Activated CD8-positive, alpha-beta T cell treated with anti-CD3 and anti-CD28 coated beads for 36 hours (primary cell): Measurements from ENCODE around the gene DHX35. TPM values are rescaled to one million over a fixed set of nuclear protein-coding genes. Genes with fewer than 3 reads are reported as not detected.

Experiments
- ATAC-seq: fragments of 200-7000 bp; cut with Tn5 transposase; one replicate; pipeline ENCODE4 v1.10.0; 2021; ENCODE audit warnings: mild to moderate bottlenecking, moderate library complexity
- CTCF ChIA-PET: fragments of 350-600 bp; sonication (Branson Sonifier 250); formaldehyde crosslinking; loops from one replicate; lab custom pipeline; 2021; ENCODE audit warnings: antibody characterized with exemption; lab: Charles Lee
- POLR2A ChIA-PET: fragments of 350-600 bp; sonication (Branson Sonifier 250); formaldehyde crosslinking; loops from one replicate; lab custom pipeline; 2021; ENCODE audit warnings: antibody characterized with exemption; lab: Charles Lee
- DNase-seq: peaks from one replicate; pipeline ENCODE4 v3.0.0-alpha.2; 2020
- H3K27ac Mint-ChIP-seq: one replicate; pipeline ENCODE4 v1.8.0; 2021; ENCODE audit warnings: mild to moderate bottlenecking, mixed read lengths
- H3K27me3 Mint-ChIP-seq: one replicate; pipeline ENCODE4 v1.8.0; 2021; ENCODE audit warnings: mixed read lengths
- H3K36me3 Mint-ChIP-seq: one replicate; pipeline ENCODE4 v1.8.0; 2021; ENCODE audit warnings: low read depth, mixed read lengths
- H3K4me1 Mint-ChIP-seq: one replicate; pipeline ENCODE4 v1.8.0; 2021; ENCODE audit warnings: low read depth, mixed read lengths
- H3K4me3 Mint-ChIP-seq: one replicate; pipeline ENCODE4 v1.8.0; 2021; ENCODE audit warnings: mild to moderate bottlenecking, moderate library complexity, mixed read lengths
- H3K9me3 Mint-ChIP-seq: one replicate; pipeline ENCODE4 v1.8.0; 2021; ENCODE audit warnings: mixed read lengths
- intact Hi-C: fragments of 100-400 bp; cut with micrococcal nuclease; formaldehyde crosslinking; loops from one replicate; pipeline ENCODE4 v1.10.0; 2022
- total RNA-seq, 2 experiments: library from RNA; stranded (reverse); gene quantifications; one replicate each; pipeline ENCODE4 v1.2.3, GENCODE V29; 2021
- TF ChIP-seq, protein P1 (sequence below): fragments of 200-600 bp; IDR thresholded peaks from one replicate; pipeline ENCODE4 v1.8.0; 2022; ENCODE audit warnings: antibody characterized with exemption, mild to moderate bottlenecking

The DHX35 gene
- total RNA-seq, 2 experiments from 2014 or later, result 12.2 to 12.6 TPM

DNA sequence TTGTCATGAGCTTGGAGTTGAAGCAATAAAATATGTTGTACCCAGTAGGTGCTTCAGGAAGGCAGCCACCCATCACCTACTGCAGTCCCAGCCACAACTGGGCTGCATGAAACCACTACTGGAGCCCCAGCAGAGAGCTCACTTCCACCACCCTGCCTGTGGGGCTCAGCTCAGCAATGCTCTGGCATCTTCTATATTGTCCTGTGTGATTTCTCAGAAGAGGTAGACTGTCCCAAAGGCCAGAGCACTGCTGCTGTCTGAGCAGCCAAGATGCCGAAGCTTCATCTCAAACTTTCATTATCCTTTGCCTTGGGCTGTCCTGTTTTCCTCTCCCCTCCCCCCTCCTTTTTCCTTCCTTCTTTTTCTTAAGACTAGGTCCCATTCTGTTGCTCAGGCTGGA is 126.9 kb downstream of the DHX35 start:
- DNase-seq (peak; percentile 10), ATAC-seq (peak; percentile 42)
- Mint-ChIP-seq H3K27me3 (peaks cover 3% of the 10 kb centered on the region), H3K9me3 (no peaks in the 10 kb centered on the region), H3K36me3 (no peaks in the 10 kb centered on the region), H3K4me3 (no peak overlapping the region), H3K4me1 (no peaks in the 10 kb centered on the region), H3K27ac (no peak overlapping the region)
- ChIA-PET POLR2A (no interaction called here), CTCF (interaction anchor here (0.8 to 1.3 kb wide), 3 partner anchors 8 to 40 kb away, joined by 3 to 4 read pairs (median 3); no protein-coding TSS in a partner anchor)
- TF ChIP-seq, protein P1, sequence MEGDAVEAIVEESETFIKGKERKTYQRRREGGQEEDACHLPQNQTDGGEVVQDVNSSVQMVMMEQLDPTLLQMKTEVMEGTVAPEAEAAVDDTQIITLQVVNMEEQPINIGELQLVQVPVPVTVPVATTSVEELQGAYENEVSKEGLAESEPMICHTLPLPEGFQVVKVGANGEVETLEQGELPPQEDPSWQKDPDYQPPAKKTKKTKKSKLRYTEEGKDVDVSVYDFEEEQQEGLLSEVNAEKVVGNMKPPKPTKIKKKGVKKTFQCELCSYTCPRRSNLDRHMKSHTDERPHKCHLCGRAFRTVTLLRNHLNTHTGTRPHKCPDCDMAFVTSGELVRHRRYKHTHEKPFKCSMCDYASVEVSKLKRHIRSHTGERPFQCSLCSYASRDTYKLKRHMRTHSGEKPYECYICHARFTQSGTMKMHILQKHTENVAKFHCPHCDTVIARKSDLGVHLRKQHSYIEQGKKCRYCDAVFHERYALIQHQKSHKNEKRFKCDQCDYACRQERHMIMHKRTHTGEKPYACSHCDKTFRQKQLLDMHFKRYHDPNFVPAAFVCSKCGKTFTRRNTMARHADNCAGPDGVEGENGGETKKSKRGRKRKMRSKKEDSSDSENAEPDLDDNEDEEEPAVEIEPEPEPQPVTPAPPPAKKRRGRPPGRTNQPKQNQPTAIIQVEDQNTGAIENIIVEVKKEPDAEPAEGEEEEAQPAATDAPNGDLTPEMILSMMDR, result no peak
- intact Hi-C loops, result no loop called here

Other genes starting within 250 kb of the DHX35 start
- not detected for gene SLC32A1, start 237.9 kb upstream of the DHX35 start, total RNA-seq
- 1 to 10 TPM; 7.1 to 7.4 TPM for gene ACTR5, start 213.9 kb upstream of the DHX35 start, total RNA-seq
- gene PPP1R16B, start 156.6 kb upstream of the DHX35 start, total RNA-seq, result 10 to 100 TPM; 74.9 to 81.4 TPM
- gene FAM83D, start 35.9 kb upstream of the DHX35 start, total RNA-seq, result 10 to 100 TPM; 12.6 to 13.8 TPM